GM12892 (cell line): ENCODE data around the gene CLDN6.

Experiments
- POLR2A ChIP-seq: IDR thresholded peaks from 2 replicates; pipeline ENCODE4 v1.6.1; 2011; ENCODE audit warnings: low read depth, low read length, control low read depth
- POLR2AphosphoS5 ChIP-seq: IDR thresholded peaks from 2 replicates; pipeline ENCODE4 v1.6.1; 2011; ENCODE audit warnings: low read depth, low read length, control low read depth
- TAF1 ChIP-seq: IDR thresholded peaks from 2 replicates; pipeline ENCODE4 v1.6.1; 2011; ENCODE audit warnings: low read depth, mild to moderate bottlenecking, control low read depth, low read length, borderline replicate concordance

GRCh38 chr16:3023415-3023668 is 5.4 kb upstream of the CLDN6 start:
- TF ChIP-seq POLR2A (no peak), POLR2AphosphoS5 (no peak), TAF1 (no peak)
